ENCODE results near the gene BTC.

- TF ChIP-seq CTCF (IDR thresholded peaks at IDR 0.05; ENCODE audit: insufficient read depth, low read depth, low read length) = no peak
- TF ChIP-seq EZH2 (IDR thresholded peaks at IDR 0.05; ENCODE audit: insufficient read depth, low read length) = no peak
These were observed 25.3 kb downstream of the BTC start for GRCh38 chr4:74768857-74769525.

Data from astrocyte (in vitro differentiated cells and primary cell).